ENCODE data around the gene NCKAP5L.
"Not testable (repeated sequence)": the region's sequence is repeated elsewhere in the genome, so short reads cannot be mapped to it uniquely, and the experiment has no call there.

NCKAP5L gene

DNA sequence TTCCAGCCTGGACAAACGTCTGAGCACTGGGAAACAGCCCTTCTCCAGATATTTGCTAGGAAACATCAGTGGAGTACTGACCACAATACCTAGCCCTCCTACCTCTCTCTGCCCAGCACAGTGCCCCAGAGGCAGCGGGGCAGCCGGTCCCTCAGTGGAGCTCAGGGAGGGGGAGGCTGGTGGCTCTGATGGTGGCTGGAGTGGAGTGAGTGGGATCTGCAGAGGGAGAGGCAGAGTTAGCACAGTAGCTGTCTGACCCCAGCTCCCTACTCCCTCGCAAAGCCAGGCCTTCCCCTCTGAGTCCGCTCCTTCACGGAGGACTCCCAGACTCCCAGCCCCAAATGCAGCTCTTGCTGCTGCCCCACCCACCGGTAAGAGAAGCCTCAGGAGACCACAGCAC, 30.0 kb downstream of the NCKAP5L start:
- no peak for DNase-seq (ENCODE audit: low read depth)

DNA sequence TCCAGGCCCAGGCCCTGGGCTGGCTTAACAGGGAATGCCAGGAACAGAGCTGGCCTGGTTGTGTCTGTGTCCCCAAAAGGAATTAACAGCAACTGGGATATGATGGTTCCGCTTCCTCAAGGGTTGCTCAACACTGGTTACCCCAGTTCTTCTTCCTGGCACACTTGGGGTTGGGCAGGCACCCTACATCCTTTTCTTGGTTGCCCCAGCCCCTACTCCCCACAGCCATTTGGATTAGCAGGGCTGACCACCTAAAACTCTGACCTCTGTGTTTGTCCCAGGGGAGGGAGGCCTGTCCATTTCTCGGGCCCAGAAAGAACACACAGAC, 30.8 kb downstream of the NCKAP5L start:
- no peak for DNase-seq (ENCODE audit: low read depth)

DNA sequence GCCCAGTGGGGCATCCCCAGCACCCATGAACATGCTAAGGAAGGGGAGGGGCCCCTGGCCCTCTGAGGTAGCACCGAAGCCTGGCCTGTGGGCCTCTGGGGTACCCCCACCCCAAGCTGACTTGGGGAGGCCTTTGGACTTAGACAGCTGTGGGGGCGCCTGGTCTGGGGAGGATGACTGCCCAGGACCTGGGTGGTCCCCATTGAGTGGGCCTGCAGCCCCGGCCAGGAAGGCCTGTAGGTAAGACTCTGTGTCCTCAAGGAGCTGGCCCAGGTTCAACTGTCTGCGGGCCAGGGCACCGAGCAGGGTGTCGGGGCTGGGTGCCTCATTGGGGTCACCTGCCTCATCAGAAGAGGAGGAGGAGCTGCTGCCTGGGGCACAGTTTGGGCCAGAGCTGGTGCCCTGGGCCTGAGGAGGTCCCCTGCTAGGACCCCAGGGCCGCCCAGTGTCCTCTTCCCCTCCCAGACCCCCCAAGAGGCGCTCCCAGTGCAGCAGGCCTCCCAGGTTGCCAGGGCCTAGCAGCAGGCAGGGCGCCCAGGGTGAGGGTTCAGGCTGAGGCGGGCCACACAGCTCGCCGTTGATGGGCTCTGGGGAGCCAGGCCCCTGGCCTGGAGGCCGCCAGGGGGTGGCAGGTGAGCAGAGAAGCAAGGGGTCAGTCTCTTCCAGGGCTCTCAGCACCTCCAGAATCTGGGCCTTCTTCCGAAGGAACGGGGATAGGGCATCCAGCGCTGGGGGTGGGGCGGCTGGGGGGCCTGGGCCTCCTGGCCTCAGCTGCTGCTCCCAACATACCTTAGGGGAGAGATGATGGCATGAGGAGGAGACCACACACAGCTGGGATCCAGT, 31.4 kb downstream of the NCKAP5L start:
- DNase-seq (ENCODE audit: low read depth): no peak

DNA sequence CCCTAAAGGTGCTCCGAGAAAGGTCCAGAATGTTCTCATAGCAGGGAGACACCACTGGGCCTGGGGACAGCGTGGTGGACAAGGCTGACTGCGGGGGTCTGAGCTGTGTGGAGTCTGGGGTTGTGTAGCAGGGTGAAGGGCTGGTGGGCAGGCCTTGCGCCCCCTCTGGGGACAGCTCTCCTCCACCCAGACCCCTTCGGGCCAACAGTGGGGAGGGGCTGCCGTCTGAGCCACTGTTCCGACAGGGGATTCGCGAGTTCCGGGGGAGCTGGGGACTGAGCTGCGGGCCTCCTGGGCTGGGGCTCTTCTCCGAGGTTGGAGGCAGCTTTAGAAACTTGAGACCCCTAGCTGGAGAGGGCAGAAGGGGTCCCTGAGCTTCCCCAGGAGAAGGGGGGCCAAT, 32.1 kb downstream of the NCKAP5L start:
- no peak for DNase-seq (ENCODE audit: low read depth)

- DNase-seq (ENCODE audit: low read depth): no peak
Measured at GRCh38 chr12:49795654-49796105, 32.5 kb downstream of the NCKAP5L start.

DNA sequence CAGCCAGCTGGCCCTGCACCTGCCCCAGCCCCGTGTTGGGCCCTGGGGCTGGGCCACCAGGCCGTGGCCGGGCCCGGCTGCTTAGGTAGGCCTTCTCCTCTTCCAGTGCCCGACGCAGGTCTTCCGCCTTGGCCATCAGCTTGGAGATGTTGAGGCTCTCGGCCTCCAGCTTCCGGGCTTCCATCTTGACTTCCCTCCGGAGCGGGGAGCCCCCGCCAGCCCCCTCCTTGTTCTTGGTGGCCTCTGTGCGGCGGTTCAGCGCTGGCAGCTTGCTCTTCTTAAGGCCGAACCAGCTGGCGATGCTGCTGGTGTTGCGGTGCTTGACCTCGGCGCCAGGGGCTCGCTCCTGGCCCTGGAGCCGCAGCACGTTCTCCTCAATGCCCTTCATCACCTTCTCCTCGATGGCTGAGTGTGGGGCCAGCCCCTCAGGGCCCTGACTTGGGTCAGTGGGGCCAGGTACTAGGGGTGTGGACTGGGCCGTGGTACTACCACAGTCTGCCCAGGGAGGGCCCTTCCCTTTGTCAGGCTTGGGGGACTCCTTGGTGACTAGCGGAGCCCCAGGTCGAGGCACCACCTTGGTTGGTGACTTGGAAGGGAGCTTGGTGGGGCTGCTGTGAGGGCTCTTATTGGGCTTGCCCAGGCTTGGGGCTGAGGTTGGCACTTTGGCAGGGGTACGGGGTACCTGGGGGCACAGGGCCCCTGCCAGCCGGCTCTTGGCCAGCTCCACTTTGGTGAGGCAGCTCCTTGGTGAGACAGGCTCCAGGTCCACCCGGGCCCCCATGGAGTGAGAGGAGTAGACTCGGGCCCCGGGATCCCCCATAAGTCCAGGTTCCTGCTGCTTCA, 33.2 kb downstream of the NCKAP5L start:
- DNase-seq (ENCODE audit: low read depth): no peak

DNA sequence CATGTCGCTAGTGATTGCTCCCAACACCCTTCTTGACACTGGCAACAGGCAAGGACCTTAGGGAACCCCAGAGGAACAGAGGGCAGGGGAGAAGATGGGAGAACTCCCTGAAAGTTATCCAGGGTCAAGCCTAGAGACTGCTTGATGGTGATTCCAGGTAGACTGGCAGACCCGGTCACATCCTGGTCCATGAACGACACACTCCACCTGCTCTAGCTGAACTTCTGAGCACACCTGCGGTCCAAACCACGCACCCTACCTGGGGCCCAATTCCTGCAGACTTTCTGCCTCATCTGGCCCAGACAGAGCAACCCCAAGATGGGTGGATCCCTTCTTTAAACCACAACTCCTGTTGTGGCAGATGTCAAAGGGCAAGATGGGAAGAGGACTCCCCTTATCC, 34.2 kb downstream of the NCKAP5L start:
- no peak for DNase-seq (ENCODE audit: low read depth)

GRCh38 chr12:49793620-49794019, 34.6 kb downstream of the NCKAP5L start:
- DNase-seq (ENCODE audit: low read depth): no peak

DNA sequence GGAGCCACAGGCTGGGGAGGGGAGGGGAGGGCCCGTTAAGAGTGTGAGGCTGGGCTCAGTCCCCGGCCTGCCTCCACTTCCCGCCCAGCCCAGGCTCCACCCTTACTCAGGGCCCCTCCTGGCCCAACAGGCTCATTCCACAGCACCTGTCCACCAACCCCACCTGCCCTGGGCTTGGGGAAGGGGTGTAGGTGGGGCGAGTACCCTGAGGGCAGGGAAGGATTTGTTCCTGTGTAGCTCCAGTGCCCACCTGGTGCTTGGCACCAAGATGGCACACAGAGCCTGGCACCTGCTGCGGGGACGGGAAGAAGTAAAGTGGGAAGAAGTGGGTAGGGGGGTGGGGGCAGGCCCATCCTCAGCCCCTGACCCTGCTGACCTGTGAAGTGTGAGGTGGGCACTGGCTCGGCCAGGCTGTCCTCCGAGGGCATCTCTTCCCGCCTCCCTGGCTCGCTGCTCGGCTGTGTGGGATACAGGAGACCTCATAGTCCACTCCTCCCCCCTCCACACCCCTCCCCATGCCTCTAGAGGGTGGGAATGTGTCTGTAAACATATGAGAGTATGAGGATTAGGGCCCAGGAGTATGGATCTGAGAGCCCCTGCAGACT, 35.1 kb downstream of the NCKAP5L start:
- DNase-seq (ENCODE audit: low read depth): no peak

GRCh38 chr12:49792181-49792970, 35.8 kb downstream of the NCKAP5L start:
- no peak for DNase-seq (ENCODE audit: low read depth)

- DNase-seq (ENCODE audit: low read depth): no peak
Measured at GRCh38 chr12:49791700-49792099, 36.5 kb downstream of the NCKAP5L start.

DNA sequence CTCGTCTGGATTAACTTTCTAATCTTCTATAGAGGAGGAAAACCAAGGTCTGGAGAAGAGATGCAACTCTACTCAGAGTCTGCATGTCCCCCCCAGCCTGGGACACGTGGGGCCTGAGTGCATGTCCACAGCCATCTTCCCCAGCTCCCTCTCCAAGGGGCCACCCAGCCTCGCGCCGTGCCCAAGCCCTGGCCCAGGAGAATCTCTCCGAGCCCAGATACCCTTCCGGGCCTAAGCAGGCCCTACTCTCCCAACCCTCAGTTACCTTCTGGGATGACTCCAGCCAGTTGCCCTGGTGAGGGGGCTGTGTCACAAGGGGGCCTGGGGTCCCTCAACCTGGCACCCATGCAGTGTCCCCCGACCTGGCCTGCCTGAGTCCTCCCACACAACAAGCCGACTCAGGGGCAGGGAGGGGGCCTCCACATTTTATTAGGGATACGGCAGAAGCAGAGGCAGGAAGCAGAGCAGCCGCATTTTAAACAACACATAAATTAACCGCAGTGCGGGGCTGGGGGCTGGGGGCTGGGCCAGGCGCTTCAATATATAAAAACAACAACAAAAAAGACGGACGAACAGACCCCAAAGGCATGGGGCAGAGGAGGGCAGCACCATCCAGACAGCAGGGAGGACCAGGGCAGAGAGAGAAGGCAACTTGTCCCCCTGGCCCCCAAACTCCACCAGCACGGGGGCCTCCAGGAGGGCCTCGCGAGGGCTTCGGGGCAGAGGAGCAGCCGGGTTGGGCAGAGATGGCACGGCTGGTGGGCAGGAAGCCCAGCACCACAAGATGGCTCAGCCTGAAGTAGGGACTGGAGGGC, 37.3 kb downstream of the NCKAP5L start:
- DNase-seq (ENCODE audit: low read depth): no peak

GRCh38 chr12:49789992-49790391, 38.2 kb downstream of the NCKAP5L start:
- DNase-seq (ENCODE audit: low read depth): no peak

- DNase-seq (ENCODE audit: low read depth): no peak
Measured at GRCh38 chr12:49787672-49788071, 40.5 kb downstream of the NCKAP5L start.

GRCh38 chr12:49784756-49785409, 43.3 kb downstream of the NCKAP5L start:
- DNase-seq (ENCODE audit: low read depth): no peak

GRCh38 chr12:49783917-49784676, 44.1 kb downstream of the NCKAP5L start:
- no peak for DNase-seq (ENCODE audit: low read depth)

GRCh38 chr12:49780914-49781313, 47.3 kb downstream of the NCKAP5L start:
- not testable (repeated sequence) for DNase-seq (ENCODE audit: low read depth)

GRCh38 chr12:49779581-49779980, 48.6 kb downstream of the NCKAP5L start:
- DNase-seq (ENCODE audit: low read depth): no peak

DNA sequence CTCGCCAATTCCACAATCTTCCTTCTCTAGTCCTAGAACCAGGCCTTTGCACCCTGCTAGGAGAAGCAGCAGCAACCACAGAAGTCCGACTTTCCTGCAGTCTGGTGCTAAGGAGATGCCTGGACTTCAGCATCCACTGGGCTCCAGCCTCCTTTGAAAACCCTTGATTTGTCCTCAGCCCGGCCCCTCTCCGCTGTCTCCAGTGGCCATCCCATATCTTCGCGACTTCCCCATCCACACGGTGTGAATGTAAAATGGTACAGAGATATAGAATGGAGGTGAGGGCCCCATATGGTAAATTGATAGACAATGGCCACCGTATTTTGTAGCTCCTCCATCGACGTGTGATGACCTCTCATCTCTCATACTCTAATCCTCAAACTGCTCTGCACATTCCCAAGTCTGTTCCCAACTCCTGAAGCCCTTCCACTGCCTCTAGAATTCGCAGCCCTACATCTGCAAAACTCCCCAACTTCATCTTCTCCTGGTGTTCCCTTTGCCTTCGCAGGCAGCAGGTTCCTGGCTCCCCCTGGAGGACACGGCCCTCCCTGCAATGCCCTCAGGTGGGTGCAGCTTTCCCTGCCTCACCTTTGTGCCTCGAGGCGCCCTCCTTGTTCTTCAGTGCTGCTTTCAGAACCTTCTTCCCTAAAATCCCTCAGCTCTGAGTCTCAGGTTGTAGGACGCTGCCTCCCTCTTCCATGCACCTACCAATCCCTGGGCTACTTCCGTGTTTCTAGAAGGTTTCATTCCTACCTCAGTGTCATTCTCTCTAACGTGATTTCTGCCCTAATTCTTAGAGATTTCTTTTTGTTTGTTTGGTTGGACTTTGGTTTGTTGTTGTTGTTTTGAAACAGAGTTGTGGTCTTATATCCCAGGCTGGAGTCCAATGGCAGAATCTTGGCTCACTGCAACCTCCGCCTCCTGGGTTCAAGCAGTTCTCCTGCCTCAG, 50.1 kb downstream of the NCKAP5L start:
- DNase-seq (ENCODE audit: low read depth): peak; percentile 48
